HEK293 (cell line): Measurements from ENCODE around the gene PBXIP1.
A peak's percentile ranks its signal among the peaks of the same experiment; 100 is the strongest.

ENCODE experiments used
- CTCF ChIP-seq: fragments of 450-650 bp; formaldehyde crosslinking; IDR thresholded peaks from 2 replicates; pipeline ENCODE4 v1.5.1; 2016; ENCODE audit warnings: missing biosample characterization, missing genetic modification characterization
- KLF16 ChIP-seq: fragments of 450-650 bp; formaldehyde crosslinking; IDR thresholded peaks from 2 replicates; pipeline ENCODE4 v1.5.1; 2017; ENCODE audit warnings: missing biosample characterization, missing genetic modification characterization
- KLF7 ChIP-seq: fragments of 450-650 bp; formaldehyde crosslinking; IDR thresholded peaks from 2 replicates; pipeline ENCODE4 v1.5.1; 2016; ENCODE audit warnings: missing biosample characterization, missing genetic modification characterization, borderline replicate concordance
- MEIS1 ChIP-seq: sonication (generic); formaldehyde crosslinking; IDR thresholded peaks from 2 replicates; pipeline ENCODE4 v1.8.1; 2022; ENCODE audit warnings: missing genetic modification reagents, mild to moderate bottlenecking, borderline replicate concordance
- PATZ1 ChIP-seq: fragments of 450-650 bp; formaldehyde crosslinking; IDR thresholded peaks from 2 replicates; pipeline ENCODE4 v1.5.1; 2016; ENCODE audit warnings: missing biosample characterization, missing genetic modification characterization
- SCRT2 ChIP-seq: fragments of 450-650 bp; formaldehyde crosslinking; IDR thresholded peaks from 2 replicates; pipeline ENCODE4 v1.5.1; 2016; ENCODE audit warnings: missing biosample characterization, missing genetic modification characterization
- SP2 ChIP-seq: fragments of 450-650 bp; formaldehyde crosslinking; IDR thresholded peaks from 2 replicates; pipeline ENCODE4 v1.5.1; 2016; ENCODE audit warnings: missing biosample characterization, missing genetic modification characterization
- ZBTB49 ChIP-seq: fragments of 450-650 bp; formaldehyde crosslinking; IDR thresholded peaks from 2 replicates; pipeline ENCODE4 v1.5.1; 2016; ENCODE audit warnings: missing biosample characterization, missing genetic modification characterization, low read depth
- ZBTB7A ChIP-seq: fragments of 450-650 bp; formaldehyde crosslinking; IDR thresholded peaks from 2 replicates; pipeline ENCODE4 v1.5.1; 2016; ENCODE audit warnings: low read depth, missing biosample characterization, missing genetic modification characterization
- ZBTB8A ChIP-seq: fragments of 450-650 bp; formaldehyde crosslinking; IDR thresholded peaks from 2 replicates; pipeline ENCODE4 v1.5.1; 2016; ENCODE audit warnings: missing biosample characterization, missing genetic modification characterization
- ZFHX2 ChIP-seq: fragments of 450-650 bp; formaldehyde crosslinking; conservative IDR thresholded peaks from 2 replicates; pipeline ENCODE4 v1.5.1; 2016; ENCODE audit warnings: missing biosample characterization, missing genetic modification characterization
- ZNF121 ChIP-seq: fragments of 450-650 bp; formaldehyde crosslinking; IDR thresholded peaks from 2 replicates; pipeline ENCODE4 v1.5.1; 2016; ENCODE audit warnings: missing biosample characterization, missing genetic modification characterization
- ZNF146 ChIP-seq: fragments of 450-650 bp; formaldehyde crosslinking; IDR thresholded peaks from 2 replicates; pipeline ENCODE4 v1.5.1; 2016; ENCODE audit warnings: missing biosample characterization, missing genetic modification characterization
- ZNF174 ChIP-seq: fragments of 450-650 bp; formaldehyde crosslinking; IDR thresholded peaks from 2 replicates; pipeline ENCODE4 v1.5.0; 2017; ENCODE audit warnings: missing biosample characterization, mild to moderate bottlenecking, missing genetic modification characterization
- ZNF202 ChIP-seq: fragments of 450-650 bp; formaldehyde crosslinking; IDR thresholded peaks from 2 replicates; pipeline ENCODE4 v1.5.1; 2016; ENCODE audit warnings: missing biosample characterization, missing genetic modification characterization, borderline replicate concordance
- ZNF211 ChIP-seq: fragments of 450-650 bp; formaldehyde crosslinking; IDR thresholded peaks from 2 replicates; pipeline ENCODE4 v1.5.1; 2016; ENCODE audit warnings: low read depth, missing biosample characterization, missing genetic modification characterization
- ZNF266 ChIP-seq: fragments of 450-650 bp; formaldehyde crosslinking; IDR thresholded peaks from 2 replicates; pipeline ENCODE4 v1.5.1; 2016; ENCODE audit warnings: missing biosample characterization, missing genetic modification characterization, low read depth
- ZNF366 ChIP-seq: fragments of 450-650 bp; formaldehyde crosslinking; conservative IDR thresholded peaks from 2 replicates; pipeline ENCODE4 v1.5.1; 2016; ENCODE audit warnings: missing biosample characterization, missing genetic modification characterization
- ZNF398 ChIP-seq: fragments of 450-650 bp; formaldehyde crosslinking; IDR thresholded peaks from 2 replicates; pipeline ENCODE4 v1.5.1; 2017; ENCODE audit warnings: missing biosample characterization, missing genetic modification characterization
- ZNF48 ChIP-seq: fragments of 450-650 bp; formaldehyde crosslinking; IDR thresholded peaks from 2 replicates; pipeline ENCODE4 v1.5.1; 2016; ENCODE audit warnings: missing biosample characterization, missing genetic modification characterization
- ZNF555 ChIP-seq: fragments of 450-650 bp; formaldehyde crosslinking; conservative IDR thresholded peaks from 2 replicates; pipeline ENCODE4 v1.5.1; 2017; ENCODE audit warnings: missing biosample characterization, mild to moderate bottlenecking, missing genetic modification characterization, inconsistent platforms
- ZNF585B ChIP-seq: fragments of 450-650 bp; formaldehyde crosslinking; IDR thresholded peaks from 2 replicates; pipeline ENCODE4 v1.5.1; 2016; ENCODE audit warnings: missing biosample characterization, missing genetic modification characterization
- ZNF600 ChIP-seq: fragments of 450-650 bp; formaldehyde crosslinking; IDR thresholded peaks from 2 replicates; pipeline ENCODE4 v1.5.1; 2016; ENCODE audit warnings: missing biosample characterization, missing genetic modification characterization
- ZNF621 ChIP-seq: fragments of 450-650 bp; formaldehyde crosslinking; IDR thresholded peaks from 2 replicates; pipeline ENCODE4 v1.5.1; 2017; ENCODE audit warnings: missing biosample characterization, missing genetic modification characterization
- ZNF645 ChIP-seq: fragments of 450-650 bp; formaldehyde crosslinking; IDR thresholded peaks from 2 replicates; pipeline ENCODE4; 2016; ENCODE audit warnings: missing biosample characterization, missing genetic modification characterization
- ZNF692 ChIP-seq: fragments of 450-650 bp; formaldehyde crosslinking; IDR thresholded peaks from 2 replicates; pipeline ENCODE4 v1.5.1; 2016; ENCODE audit warnings: missing biosample characterization, missing genetic modification characterization

Gene PBXIP1

GRCh38 chr1:154982897-154983648 is 27.2 kb upstream of the PBXIP1 start, which contains the start of gene FLAD1 (continued):
- TF ChIP-seq ZNF645 (tag by site-specific recombination) (no peak), ZNF48 (no peak), MEIS1 (CRISPR knock-in tag) (no peak), ZBTB8A (peak; percentile 42; the same call in 1 of the 2 replicates), SP2 (tag by site-specific recombination) (peak; percentile 99), KLF16 (no peak; the same call in none of the 2 replicates), ZNF146 (tag by site-specific recombination) (no peak), ZNF121 (no peak), ZNF211 (tag by site-specific recombination) (no peak), KLF7 (tag by site-specific recombination) (no peak), ZNF585B (tag by site-specific recombination) (no peak), ZNF555 (tag by site-specific recombination) (no peak), ZNF202 (no peak), PATZ1 (tag by site-specific recombination) (peak; percentile 86), ZBTB49 (tag by site-specific recombination) (no peak), ZNF174 (tag by site-specific recombination) (no peak), SCRT2 (peak; percentile 50), ZBTB7A (no peak), ZNF398 (no peak), CTCF (tag by site-specific recombination) (no peak), ZFHX2 (tag by site-specific recombination) (peak; percentile 89), ZNF621 (tag by site-specific recombination) (no peak), ZNF366 (tag by site-specific recombination) (peak; percentile 98), ZNF692 (tag by site-specific recombination) (peak; percentile 61), ZNF266 (tag by site-specific recombination) (no peak), ZNF600 (tag by site-specific recombination) (peak; percentile 95)
